ENCODE results near the gene PARP9. TPM values are rescaled to one million over a fixed set of nuclear protein-coding genes. Genes with fewer than 3 reads are reported as not detected.

PARP9 gene
- total RNA-seq, 4 donors from 2014 or later = 26.4 to 38.8 (median 31.2) TPM

- DNase-seq = no peak
- TF ChIP-seq CTCF (IDR thresholded peaks at IDR 0.05) (no peak), POLR2A (IDR thresholded peaks at IDR 0.05) (no peak)
Measured at GRCh38 chr3:122484985-122485384, 79.1 kb downstream of the PARP9 start.

GRCh38 chr3:122481390-122481789 lies 82.7 kb downstream of the PARP9 start:
- H3K27ac ChIP-seq = no peak overlapping the region
- no peaks in the 10 kb centered on the region for H3K9me3 ChIP-seq
- DNase-seq = no peak
- no peak for TF ChIP-seq POLR2A (IDR thresholded peaks at IDR 0.05)
- no peak for TF ChIP-seq CTCF (IDR thresholded peaks at IDR 0.05)
- no peaks in the 10 kb centered on the region for H3K36me3 ChIP-seq
- H3K4me1 ChIP-seq = no peaks in the 10 kb centered on the region
- H3K4me3 ChIP-seq = no peak overlapping the region
- H3K27me3 ChIP-seq = no peaks in the 10 kb centered on the region

More at GRCh38 chr3:122484985-122485384, 79.1 kb downstream of the PARP9 start:
- H3K27ac ChIP-seq = no peak overlapping the region
- H3K4me3 ChIP-seq = no peak overlapping the region
- peaks cover 0 to 3% (median 0%) of the 10 kb centered on the region in 3 donors for H3K36me3 ChIP-seq
- H3K4me1 ChIP-seq = no peaks in the 10 kb centered on the region
- no peaks in the 10 kb centered on the region for H3K27me3 ChIP-seq
- H3K9me3 ChIP-seq = no peaks in the 10 kb centered on the region

Small RNA genes within 50 kb of the gene (small RNA-seq; reads per million reads assigned to genes)
- gene AC096861.1 = 0 reads per million in 2 donors

Other genes with a start within 250 kb of the PARP9 start
- gene CSTA, start 239.1 kb downstream of the PARP9 start, total RNA-seq = not detected
- gene MIX23, start 181.1 kb downstream of the PARP9 start, total RNA-seq = 10 to 100 TPM in 3 of 4 donors, 1 to 10 TPM in 1; 9.9 to 32.8 (median 23.3) TPM
- gene FAM162A, start 180.1 kb downstream of the PARP9 start, total RNA-seq = 10 to 100 TPM in 3 of 4 donors, 1 to 10 TPM in 1; 9.9 to 24.2 (median 17.8) TPM
- gene WDR5B, start 148.2 kb downstream of the PARP9 start, total RNA-seq = 1 to 10 TPM; 2.7 to 8.3 (median 4.1) TPM
- gene KPNA1, start 49.4 kb downstream of the PARP9 start, total RNA-seq = 10 to 100 TPM; 27.1 to 62.7 (median 43.9) TPM
- 10 to 100 TPM; 31.2 to 47.3 (median 33.7) TPM for gene DTX3L, start within 50 bp of the PARP9 start, total RNA-seq
- gene PARP15, start 13.3 kb upstream of the PARP9 start, total RNA-seq = 100 to 1,000 TPM in 1 of 4 donors, 1 to 10 TPM in 3; 3.1 to 109 (median 6.5) TPM
- gene PARP14, start 116.5 kb upstream of the PARP9 start, total RNA-seq = 100 to 1,000 TPM in 2 of 4 donors, 10 to 100 TPM in 2; 73.0 to 242 (median 92.5) TPM
- gene HSPBAP1, start 229.5 kb upstream of the PARP9 start, total RNA-seq = 10 to 100 TPM in 3 of 4 donors, 1 to 10 TPM in 1; 10.0 to 28.1 (median 12.9) TPM
- gene SLC49A4, start 230.8 kb upstream of the PARP9 start, total RNA-seq = 10 to 100 TPM in 3 of 4 donors, 1 to 10 TPM in 1; 3.3 to 29.4 (median 13.0) TPM